ENCODE results near the gene POLE3. TPM values are rescaled to one million over a fixed set of nuclear protein-coding genes. Genes with fewer than 3 reads are reported as not detected.
A peak's percentile ranks its signal among the peaks of the same experiment; 100 is the strongest.

The POLE3 gene
- total and polyA plus RNA-seq, 2 experiments from 2014 or later = 49.4 to 55.4 TPM

- Histone ChIP-seq H3K36me3 (ENCODE audit: low read depth) (no peaks in the 10 kb centered on the region), H3F3A (ENCODE audit: insufficient read depth) (no peaks in the 10 kb centered on the region), H3K4me3 (no peak overlapping the region), H3K27ac (no peak overlapping the region), H3K4me2 (ENCODE audit: unreplicated experiment) (no peak overlapping the region), H4K20me1 (ENCODE audit: insufficient read depth) (no peaks in the 10 kb centered on the region), H3K9me2 (ENCODE audit: insufficient read depth) (no peaks in the 10 kb centered on the region), H3K9ac (no peak overlapping the region), H2AFZ (no peak overlapping the region), H3K27me3 (replicated peaks; ENCODE audit: insufficient read depth) (peaks cover 18% of the 10 kb centered on the region; the same call in 1 of the 2 replicates), H3K9me3 (ENCODE audit: low read depth) (no peaks in the 10 kb centered on the region), H3K79me2 (ENCODE audit: insufficient read depth) (no peaks in the 10 kb centered on the region), H3K4me1 (ENCODE audit: insufficient read depth) (no peaks in the 10 kb centered on the region)
- WGBS, 2 experiments (ENCODE audit: low coverage in 1 of 2, low lambda C conversion rate in 2 of 2, missing lambda C conversion rate in 2 of 2) = 60 to 64% methylated on average over 4 of the region's 4 CpGs
- DNase-seq = peak; percentile 4
- TF ChIP-seq EZH2phosphoT487 (IDR thresholded peaks at IDR 0.05; ENCODE audit: insufficient read depth, low read depth) = no peak
- no peak for TF ChIP-seq EZH2 (IDR thresholded peaks at IDR 0.05; ENCODE audit: insufficient read depth, poor library complexity, severe bottlenecking)
- in situ Hi-C loops (cut with MboI) = no loop called here
Observed at GRCh38 chr9:113436728-113437515, 26.4 kb upstream of the POLE3 start.

- H3K36me3 ChIP-seq (ENCODE audit: low read depth) = no peaks in the 10 kb centered on the region
- H3K4me2 ChIP-seq (ENCODE audit: unreplicated experiment) = no peak overlapping the region
- H3K4me3 ChIP-seq = no peak overlapping the region
- TF ChIP-seq EZH2phosphoT487 (IDR thresholded peaks at IDR 0.05; ENCODE audit: insufficient read depth, low read depth) = no peak
- TF ChIP-seq EZH2 (IDR thresholded peaks at IDR 0.05; ENCODE audit: insufficient read depth, poor library complexity, severe bottlenecking) = no peak
- no peaks in the 10 kb centered on the region for H4K20me1 ChIP-seq (ENCODE audit: insufficient read depth)
- in situ Hi-C loops (cut with MboI) = no loop called here
- no peaks in the 10 kb centered on the region for H3F3A ChIP-seq (ENCODE audit: insufficient read depth)
- H3K9me3 ChIP-seq (ENCODE audit: low read depth) = no peaks in the 10 kb centered on the region
- no peaks in the 10 kb centered on the region for H3K9me2 ChIP-seq (ENCODE audit: insufficient read depth)
- H3K27me3 ChIP-seq (replicated peaks; ENCODE audit: insufficient read depth) = peaks cover 18% of the 10 kb centered on the region; the same call in 1 of the 2 replicates
- H3K4me1 ChIP-seq (ENCODE audit: insufficient read depth) = no peaks in the 10 kb centered on the region
- H2AFZ ChIP-seq = no peak overlapping the region
- DNase-seq = no peak
- H3K9ac ChIP-seq = no peak overlapping the region
- no peak overlapping the region for H3K27ac ChIP-seq
- H3K79me2 ChIP-seq (ENCODE audit: insufficient read depth) = no peaks in the 10 kb centered on the region
Observed at GRCh38 chr9:113431191-113431590, 20.7 kb upstream of the POLE3 start.

- H3K9ac ChIP-seq = no peak overlapping the region
- in situ Hi-C loops (cut with MboI) = loop anchor here (10.0 kb wide), 1 partner anchor 227 kb away; no protein-coding TSS in a partner anchor
- H2AFZ ChIP-seq = no peak overlapping the region
- H3K9me2 ChIP-seq (ENCODE audit: insufficient read depth) = no peaks in the 10 kb centered on the region
- no peak overlapping the region for H3K4me3 ChIP-seq
- no peak for DNase-seq
- no peaks in the 10 kb centered on the region for H3K36me3 ChIP-seq (ENCODE audit: low read depth)
- 0 out of 2 replicates have a peak, but pooled peaks cover 2% of the 10 kb centered on the region for H3K27me3 ChIP-seq (replicated peaks; ENCODE audit: insufficient read depth)
- no peak for TF ChIP-seq EZH2 (IDR thresholded peaks at IDR 0.05; ENCODE audit: insufficient read depth, poor library complexity, severe bottlenecking)
- no peak for TF ChIP-seq EZH2phosphoT487 (IDR thresholded peaks at IDR 0.05; ENCODE audit: insufficient read depth, low read depth)
- H3K9me3 ChIP-seq (ENCODE audit: low read depth) = no peaks in the 10 kb centered on the region
- H3K4me1 ChIP-seq (ENCODE audit: insufficient read depth) = no peaks in the 10 kb centered on the region
- H3K27ac ChIP-seq = no peak overlapping the region
- H4K20me1 ChIP-seq (ENCODE audit: insufficient read depth) = no peaks in the 10 kb centered on the region
- H3K4me2 ChIP-seq (ENCODE audit: unreplicated experiment) = no peak overlapping the region
- H3F3A ChIP-seq (ENCODE audit: insufficient read depth) = no peaks in the 10 kb centered on the region
- WGBS, 2 experiments (ENCODE audit: low coverage in 1 of 2, low lambda C conversion rate in 2 of 2, missing lambda C conversion rate in 2 of 2) = 85 to 100% methylated on average over 1 of the region's 1 CpG
- no peaks in the 10 kb centered on the region for H3K79me2 ChIP-seq (ENCODE audit: insufficient read depth)
Observed at GRCh38 chr9:113428062-113428615, 17.7 kb upstream of the POLE3 start.

- Histone ChIP-seq H3F3A (ENCODE audit: insufficient read depth) (no peaks in the 10 kb centered on the region), H3K4me1 (ENCODE audit: insufficient read depth) (no peaks in the 10 kb centered on the region), H3K4me3 (no peak overlapping the region), H3K27me3 (replicated peaks; ENCODE audit: insufficient read depth) (no peaks in the 10 kb centered on the region), H3K9ac (no peak overlapping the region), H2AFZ (no peak overlapping the region), H3K79me2 (ENCODE audit: insufficient read depth) (no peaks in the 10 kb centered on the region), H4K20me1 (ENCODE audit: insufficient read depth) (no peaks in the 10 kb centered on the region), H3K9me2 (ENCODE audit: insufficient read depth) (no peaks in the 10 kb centered on the region), H3K27ac (no peak overlapping the region), H3K9me3 (ENCODE audit: low read depth) (no peaks in the 10 kb centered on the region), H3K4me2 (ENCODE audit: unreplicated experiment) (no peak overlapping the region), H3K36me3 (ENCODE audit: low read depth) (no peaks in the 10 kb centered on the region)
- in situ Hi-C loops (cut with MboI) = loop anchor here (10.0 kb wide), 1 partner anchor 227 kb away; no protein-coding TSS in a partner anchor
- TF ChIP-seq EZH2phosphoT487 (IDR thresholded peaks at IDR 0.05; ENCODE audit: insufficient read depth, low read depth) (no peak), EZH2 (IDR thresholded peaks at IDR 0.05; ENCODE audit: insufficient read depth, poor library complexity, severe bottlenecking) (no peak)
- peak; percentile 71 for DNase-seq
- WGBS, 2 experiments (ENCODE audit: low coverage in 1 of 2, low lambda C conversion rate in 2 of 2, missing lambda C conversion rate in 2 of 2) = 82 to 88% methylated on average over 2 of the region's 2 CpGs
Observed at GRCh38 chr9:113427629-113428028, 17.2 kb upstream of the POLE3 start.
